Trophoblast cell (in vitro differentiated cells and primary cell): ENCODE results near the gene GPC3.

Source experiments
- DNase-seq, 2 donors: peaks; one replicate each; pipeline ENCODE4 v3.0.0-alpha.2; 2016
- H2AFZ ChIP-seq: 2 replicates; pipeline ENCODE4 v1.6.1; 2013; ENCODE audit warnings: low read length, moderate library complexity, mild to moderate bottlenecking; ENCODE audit not compliant: insufficient read depth, poor library complexity
- H2AK5ac ChIP-seq: 2 replicates; pipeline ENCODE4 v1.6.1; 2013; ENCODE audit warnings: mild to moderate bottlenecking, low read length
- H2BK120ac ChIP-seq: 2 replicates; pipeline ENCODE4 v1.6.1; 2013; ENCODE audit warnings: low read length, mild to moderate bottlenecking, moderate library complexity; ENCODE audit not compliant: insufficient read depth, poor library complexity
- H2BK12ac ChIP-seq: 2 replicates; pipeline ENCODE4 v1.6.1; 2013; ENCODE audit warnings: mild to moderate bottlenecking, low read length, moderate library complexity
- H2BK5ac ChIP-seq: 2 replicates; pipeline ENCODE4 v1.6.1; 2013; ENCODE audit warnings: low read length, low read depth, moderate library complexity, mild to moderate bottlenecking; ENCODE audit not compliant: poor library complexity
- H3K14ac ChIP-seq: 2 replicates; pipeline ENCODE4 v1.6.1; 2013; ENCODE audit warnings: mild to moderate bottlenecking, low read length
- H3K18ac ChIP-seq: 2 replicates; pipeline ENCODE4 v1.6.1; 2013; ENCODE audit warnings: mild to moderate bottlenecking, low read length
- H3K23ac ChIP-seq: 2 replicates; pipeline ENCODE4 v1.6.1; 2013; ENCODE audit warnings: low read length
- H3K27ac ChIP-seq: 2 replicates; pipeline ENCODE4 v1.5.1; 2013; ENCODE audit warnings: low read depth, mild to moderate bottlenecking, inconsistent platforms, low read length, moderate library complexity
- H3K27me3 ChIP-seq: 2 replicates; pipeline ENCODE4 v1.6.1; 2013; ENCODE audit warnings: inconsistent platforms, mild to moderate bottlenecking, low read length, moderate library complexity; ENCODE audit not compliant: insufficient read depth
- H3K36me3 ChIP-seq, 2 experiments: 1 replicate in 1 of 2; 2 replicates in 1 of 2; pipeline ENCODE4 v1.6.1; 2013; ENCODE audit warnings: low read length in 2 of 2, mild to moderate bottlenecking in 2 of 2, moderate library complexity in 1 of 2; ENCODE audit not compliant: insufficient read depth in 2 of 2, control insufficient read depth in 1 of 2
- H3K4ac ChIP-seq: 2 replicates; pipeline ENCODE4 v1.6.1; 2013; ENCODE audit warnings: low read depth, mild to moderate bottlenecking, low read length, moderate library complexity
- H3K4me1 ChIP-seq, 2 experiments: 1 replicate in 1 of 2; 2 replicates in 1 of 2; pipeline ENCODE4 v1.6.1; 2013; ENCODE audit warnings: low read length in 2 of 2, mild to moderate bottlenecking in 2 of 2, moderate library complexity in 1 of 2; ENCODE audit not compliant: insufficient read depth in 2 of 2, control insufficient read depth in 1 of 2
- H3K4me2 ChIP-seq: 2 replicates; pipeline ENCODE4 v1.6.1; 2013; ENCODE audit warnings: inconsistent platforms, mild to moderate bottlenecking, low read length, moderate library complexity
- H3K4me3 ChIP-seq: 2 replicates; pipeline ENCODE4 v1.5.1; 2013; ENCODE audit warnings: mild to moderate bottlenecking, low read depth, low read length, inconsistent platforms
- H3K79me1 ChIP-seq: one replicate; pipeline ENCODE4 v1.6.1; 2013; ENCODE audit warnings: low read length
- H3K79me2 ChIP-seq: 2 replicates; pipeline ENCODE4 v1.6.1; 2013; ENCODE audit warnings: low read length, mild to moderate bottlenecking; ENCODE audit not compliant: control insufficient read depth, insufficient read depth, poor library complexity
- H3K9ac ChIP-seq: 2 replicates; pipeline ENCODE4 v1.6.1; 2013; ENCODE audit warnings: mild to moderate bottlenecking, low read length
- H3K9me3 ChIP-seq: 2 replicates; pipeline ENCODE4 v1.6.1; 2013; ENCODE audit warnings: low read depth, mild to moderate bottlenecking, control low read depth, inconsistent platforms, low read length; ENCODE audit not compliant: insufficient read depth
- H4K12ac ChIP-seq: 2 replicates; pipeline ENCODE4 v1.6.1; 2013; ENCODE audit warnings: low read depth, mild to moderate bottlenecking, low read length, moderate library complexity
- H4K8ac ChIP-seq: 2 replicates; pipeline ENCODE4 v1.6.1; 2013; ENCODE audit warnings: low read depth, mild to moderate bottlenecking, low read length, moderate library complexity
- H4K91ac ChIP-seq: one replicate; pipeline ENCODE4 v1.6.1; 2013; ENCODE audit warnings: low read depth, mild to moderate bottlenecking, low read length, moderate library complexity
- WGBS: extraction: QIAGEN DNeasy Blood & Tissue Kit; methylation state at CpG from one replicate; pipeline ENCODE4 v1.1.7; 2013; ENCODE audit warnings: missing lambda C conversion rate; ENCODE audit not compliant: insufficient read length, insufficient coverage; ENCODE audit errors: extremely low coverage; 5-methylcytosine and 5-hydroxymethylcytosine counted together

The GPC3 gene

GRCh38 chrX:133511041-133511440 lies 474.4 kb downstream of the GPC3 start:
- peaks cover 0 to 3% of the 10 kb centered on the region in 2 experiments for H3K4me1 ChIP-seq
- no peaks in the 10 kb centered on the region for H3K27me3 ChIP-seq
- H3K36me3 ChIP-seq, result no peaks in the 10 kb centered on the region
- no peak overlapping the region for H2BK12ac ChIP-seq
- no peak overlapping the region for H2AK5ac ChIP-seq
- H3K4ac ChIP-seq, result no peak overlapping the region
- H2BK5ac ChIP-seq, result no peak overlapping the region
- H3K27ac ChIP-seq, result no peak overlapping the region
- no peak overlapping the region for H3K4me2 ChIP-seq
- H3K14ac ChIP-seq, result no peak overlapping the region
- no peaks in the 10 kb centered on the region for H3K9me3 ChIP-seq
- no CpG with 5 or more reads among the region's 3 CpGs for WGBS
- H2AFZ ChIP-seq, result no peak overlapping the region
- H2BK120ac ChIP-seq, result no peak overlapping the region
- H4K91ac ChIP-seq, result no peak overlapping the region
- H3K23ac ChIP-seq, result no peak overlapping the region
- H3K18ac ChIP-seq, result no peak overlapping the region
- no peak overlapping the region for H4K8ac ChIP-seq
- H3K79me1 ChIP-seq, result no peaks in the 10 kb centered on the region
- DNase-seq, result no peak
- H4K12ac ChIP-seq, result no peak overlapping the region
- no peak overlapping the region for H3K9ac ChIP-seq
- H3K4me3 ChIP-seq, result no peak overlapping the region
- no peaks in the 10 kb centered on the region for H3K79me2 ChIP-seq

GRCh38 chrX:133497356-133497755 lies 488.0 kb downstream of the GPC3 start:
- Histone ChIP-seq H3K36me3 (no peaks in the 10 kb centered on the region), H3K27me3 (no peaks in the 10 kb centered on the region), H3K4ac (no peak overlapping the region), H4K8ac (no peak overlapping the region), H3K79me1 (no peaks in the 10 kb centered on the region), H3K27ac (no peak overlapping the region), H3K4me2 (no peak overlapping the region), H3K18ac (no peak overlapping the region), H4K12ac (no peak overlapping the region), H3K14ac (no peak overlapping the region), H3K4me3 (no peak overlapping the region), H3K79me2 (no peaks in the 10 kb centered on the region), H2BK12ac (no peak overlapping the region), H2AFZ (no peak overlapping the region), H3K23ac (no peak overlapping the region), H2BK5ac (no peak overlapping the region), H3K9ac (no peak overlapping the region), H2AK5ac (no peak overlapping the region), H4K91ac (no peak overlapping the region), H3K4me1 (no peaks in the 10 kb centered on the region), H3K9me3 (no peaks in the 10 kb centered on the region), H2BK120ac (no peak overlapping the region)
- DNase-seq, result no peak
- WGBS, result no CpG with 5 or more reads among the region's 10 CpGs

GRCh38 chrX:133495464-133496391 lies 489.7 kb downstream of the GPC3 start:
- Histone ChIP-seq H3K79me2 (no peaks in the 10 kb centered on the region), H3K18ac (no peak overlapping the region), H3K4ac (no peak overlapping the region), H3K14ac (no peak overlapping the region), H2BK120ac (no peak overlapping the region), H3K27me3 (no peaks in the 10 kb centered on the region), H3K79me1 (no peaks in the 10 kb centered on the region), H2AK5ac (no peak overlapping the region), H4K91ac (no peak overlapping the region), H4K12ac (no peak overlapping the region), H3K4me1 (no peaks in the 10 kb centered on the region), H3K27ac (no peak overlapping the region), H3K9me3 (no peaks in the 10 kb centered on the region), H3K4me2 (no peak overlapping the region), H4K8ac (no peak overlapping the region), H2BK5ac (no peak overlapping the region), H3K9ac (no peak overlapping the region), H2AFZ (no peak overlapping the region), H3K36me3 (no peaks in the 10 kb centered on the region), H2BK12ac (no peak overlapping the region), H3K4me3 (no peak overlapping the region), H3K23ac (no peak overlapping the region)
- WGBS, result no CpG with 5 or more reads among the region's 16 CpGs
- DNase-seq, result no peak

GRCh38 chrX:133493366-133493765 lies 492.0 kb downstream of the GPC3 start:
- no peak overlapping the region for H3K4me2 ChIP-seq
- no peak overlapping the region for H2BK12ac ChIP-seq
- H2BK5ac ChIP-seq, result no peak overlapping the region
- no peak overlapping the region for H3K14ac ChIP-seq
- no peak overlapping the region for H4K91ac ChIP-seq
- no peak overlapping the region for H2BK120ac ChIP-seq
- H3K27me3 ChIP-seq, result no peaks in the 10 kb centered on the region
- H3K23ac ChIP-seq, result no peak overlapping the region
- no peaks in the 10 kb centered on the region for H3K9me3 ChIP-seq
- DNase-seq, result no peak
- no peaks in the 10 kb centered on the region for H3K79me1 ChIP-seq
- no peaks in the 10 kb centered on the region for H3K4me1 ChIP-seq
- H2AFZ ChIP-seq, result no peak overlapping the region
- WGBS, result no CpG with 5 or more reads among the region's 4 CpGs
- no peak overlapping the region for H4K8ac ChIP-seq
- H4K12ac ChIP-seq, result no peak overlapping the region
- no peak overlapping the region for H3K4me3 ChIP-seq
- H2AK5ac ChIP-seq, result no peak overlapping the region
- no peak overlapping the region for H3K27ac ChIP-seq
- no peak overlapping the region for H3K4ac ChIP-seq
- no peaks in the 10 kb centered on the region for H3K36me3 ChIP-seq
- no peak overlapping the region for H3K18ac ChIP-seq
- no peak overlapping the region for H3K9ac ChIP-seq
- H3K79me2 ChIP-seq, result no peaks in the 10 kb centered on the region
